ENCODE measurements around the gene NUDT7. TPM values are rescaled to one million over a fixed set of nuclear protein-coding genes. Genes with fewer than 3 reads are reported as not detected.

NUDT7 gene
- 13.4 TPM for total RNA-seq
- long read RNA-seq, transcript NUDT7-205 (5 exons, 899 nt), result major isoform, 10 of 23 reads
- long read RNA-seq, partial matches to known transcripts, result 3 of 23 reads
- long read RNA-seq, other reads (novel, unspliced or antisense), result 5 of 23 reads

- DNase-seq (ENCODE audit: low spot score), result peak; percentile 99
Measured at GRCh38 chr16:77722309-77723107, at the start of gene NUDT7. TSS of gene NUDT7 (plus strand) at chr16:77722514. CDS start at chr16:77722583, 69 bp downstream.

- no peak for DNase-seq (ENCODE audit: low spot score)
Measured at GRCh38 chr16:77674888-77675287, 47.4 kb upstream of the NUDT7 start.

- no peak for DNase-seq (ENCODE audit: low spot score)
Measured at GRCh38 chr16:77675464-77676324, 46.6 kb upstream of the NUDT7 start.

- no peak for DNase-seq (ENCODE audit: low spot score)
Measured at GRCh38 chr16:77677129-77677528, 45.2 kb upstream of the NUDT7 start.

GRCh38 chr16:77679391-77679790 lies 42.9 kb upstream of the NUDT7 start:
- no peak for DNase-seq (ENCODE audit: low spot score)

DNA sequence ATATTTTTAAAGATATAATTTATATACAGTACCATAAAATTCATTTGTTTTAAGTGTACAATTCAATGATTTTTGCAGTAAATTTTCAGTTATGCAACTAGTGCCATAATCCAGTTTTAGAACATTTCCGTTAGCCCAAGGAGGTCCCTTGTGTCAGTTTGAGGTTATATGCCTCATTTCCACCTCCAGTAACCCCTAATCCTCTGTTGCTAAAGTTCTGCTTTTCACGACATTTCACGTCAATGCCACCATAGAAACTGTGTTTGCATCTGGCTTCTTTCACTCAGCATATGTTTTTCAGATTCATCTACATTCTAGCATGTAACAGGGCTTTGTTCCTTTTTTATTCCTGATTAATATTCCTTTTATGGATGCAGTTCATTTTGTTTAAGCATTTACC lies 42.4 kb upstream of the NUDT7 start:
- DNase-seq (ENCODE audit: low spot score), result no peak

DNA sequence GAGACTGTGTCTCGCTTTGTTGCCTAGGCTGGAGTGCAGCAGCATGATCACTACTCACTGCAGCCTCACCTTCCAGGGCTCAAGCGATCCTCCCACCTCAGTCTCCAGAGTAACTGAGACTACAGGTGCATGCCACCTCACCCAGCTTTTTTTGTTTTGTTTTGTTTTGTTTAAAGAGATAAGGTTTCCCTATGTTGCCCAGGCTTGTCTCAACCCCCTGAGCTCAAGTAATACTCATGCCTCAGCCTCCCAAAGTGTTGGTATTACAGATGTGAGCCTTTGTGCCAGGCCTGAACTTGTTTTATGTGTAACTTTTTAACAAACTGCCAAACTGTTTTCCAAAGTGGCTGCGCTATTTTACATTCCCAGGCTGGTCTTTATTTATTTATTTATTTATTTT lies 41.8 kb upstream of the NUDT7 start:
- no peak for DNase-seq (ENCODE audit: low spot score)

DNA sequence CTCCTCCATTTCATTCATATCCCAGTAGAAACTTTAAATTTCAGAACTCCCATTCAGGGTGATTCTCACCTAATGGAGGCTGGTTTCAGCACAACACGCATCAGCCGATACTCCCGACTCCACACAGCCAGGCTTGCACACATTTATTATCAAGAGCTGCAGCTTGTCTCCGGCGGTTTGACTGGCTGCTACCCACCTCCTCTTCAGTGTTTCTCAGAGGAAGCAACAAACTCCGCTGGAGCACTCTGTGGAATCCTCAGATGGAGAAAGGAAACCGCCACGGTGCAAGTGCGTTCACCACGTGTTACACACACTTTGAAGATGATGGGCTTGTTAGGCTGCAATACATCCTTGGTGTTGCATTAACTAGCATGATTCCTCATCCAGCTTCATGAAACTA lies 39.7 kb upstream of the NUDT7 start:
- no peak for DNase-seq (ENCODE audit: low spot score)

GRCh38 chr16:77683397-77684180 lies 38.7 kb upstream of the NUDT7 start:
- no peak for DNase-seq (ENCODE audit: low spot score)

GRCh38 chr16:77684181-77684526 lies 38.2 kb upstream of the NUDT7 start:
- no peak for DNase-seq (ENCODE audit: low spot score)

GRCh38 chr16:77686385-77686784 lies 35.9 kb upstream of the NUDT7 start:
- no peak for DNase-seq (ENCODE audit: low spot score)

GRCh38 chr16:77689971-77690370 lies 32.3 kb upstream of the NUDT7 start:
- DNase-seq (ENCODE audit: low spot score), result no peak

- DNase-seq (ENCODE audit: low spot score), result no peak
Measured at GRCh38 chr16:77690416-77690815, 31.9 kb upstream of the NUDT7 start.

DNA sequence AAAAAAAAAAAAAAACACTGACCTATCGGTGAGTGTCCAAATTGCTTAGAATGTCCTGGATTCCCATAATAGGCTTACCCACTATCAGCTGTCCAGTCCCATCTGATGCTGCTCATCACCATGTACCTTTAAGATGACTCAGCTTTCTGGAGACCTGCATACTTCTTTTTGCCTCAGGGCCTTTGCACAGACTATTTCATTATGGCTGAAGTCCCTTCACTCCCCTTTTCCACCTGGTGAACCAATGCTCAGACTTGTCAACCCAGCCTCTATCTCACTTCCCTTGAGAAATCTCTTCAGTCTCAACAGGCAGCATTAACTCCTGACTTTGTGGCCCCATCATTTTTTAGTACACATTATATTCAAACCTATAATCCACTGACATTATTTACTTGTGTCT lies 29.7 kb upstream of the NUDT7 start:
- no peak for DNase-seq (ENCODE audit: low spot score)

- no peak for DNase-seq (ENCODE audit: low spot score)
Measured at GRCh38 chr16:77696149-77696548, 26.2 kb upstream of the NUDT7 start.

- no peak for DNase-seq (ENCODE audit: low spot score)
Measured at GRCh38 chr16:77700846-77701245, 21.5 kb upstream of the NUDT7 start.

- no peak for DNase-seq (ENCODE audit: low spot score)
Measured at GRCh38 chr16:77705351-77705750, 17.0 kb upstream of the NUDT7 start.

GRCh38 chr16:77711179-77711578 lies 11.1 kb upstream of the NUDT7 start:
- DNase-seq (ENCODE audit: low spot score), result no peak

- DNase-seq (ENCODE audit: low spot score), result no peak
Measured at GRCh38 chr16:77711775-77712174, 10.5 kb upstream of the NUDT7 start.

- DNase-seq (ENCODE audit: low spot score), result no peak
Measured at GRCh38 chr16:77715145-77715544, 7.2 kb upstream of the NUDT7 start.

- no peak for DNase-seq (ENCODE audit: low spot score)
Measured at GRCh38 chr16:77721752-77722308, 484 bp upstream of the NUDT7 start.

Measured in mesenteric fat pad (tissue), 1 donor.